Mucosa of descending colon (tissue), 3 donors: ENCODE results near the gene KIRREL3. TPM values are rescaled to one million over a fixed set of nuclear protein-coding genes. Genes with fewer than 3 reads are reported as not detected.

Experiments
- ATAC-seq: fragments of 200-7000 bp; cut with Tn5 transposase; one replicate; pipeline ENCODE4 v1.9.1; 2020; ENCODE audit warnings: mild to moderate bottlenecking, moderate library complexity
- DNase-seq, 3 donors: peaks; one replicate each; pipeline ENCODE4 v3.0.0-alpha.2; 2020
- H3K36me3 ChIP-seq: fragments of 200-600 bp; one replicate; pipeline ENCODE4 v1.8.0; 2021; ENCODE audit warnings: low read depth, mild to moderate bottlenecking
- H3K4me1 ChIP-seq: fragments of 200-600 bp; one replicate; pipeline ENCODE4 v1.8.0; 2021; ENCODE audit warnings: low read depth, mild to moderate bottlenecking
- H3K4me3 ChIP-seq: fragments of 200-600 bp; one replicate; pipeline ENCODE4 v1.8.0; 2021; ENCODE audit warnings: mild to moderate bottlenecking
- H3K9me3 ChIP-seq: fragments of 200-600 bp; one replicate; pipeline ENCODE4 v1.8.0; 2021; ENCODE audit warnings: mild to moderate bottlenecking
- CTCF ChIP-seq: fragments of 200-600 bp; IDR thresholded peaks from one replicate; pipeline ENCODE4 v1.8.0; 2022; ENCODE audit warnings: antibody characterized with exemption, mild to moderate bottlenecking
- intact Hi-C, 2 donors: fragments of 100-400 bp; cut with DNase I in 1 of 2; cut with micrococcal nuclease in 1 of 2; formaldehyde crosslinking; loops; one replicate each; pipeline versions ENCODE4 v1.11.0 to v1.11.1; 2022; cut with DNase I, micrococcal nuclease
- total RNA-seq, 3 donors: library from RNA; stranded (reverse); fragmentation: NEBNext Ultra II Directional in 2 of 3; extraction: Animal tissue kit (Norgen Biotek cat#: 25700) in 2 of 3; gene quantifications; one replicate each; pipeline versions ENCODE4 v1.2.1 to v1.2.4, GENCODE V29; 2021 to 2023
- donor health status: DM: no; HTN: no; CAD: no; lungs with moderate emphysema.
- donor health status: DM: no; HTN: no; CAD: no.
- donor health status: DM: no; HTN: yes; CAD: no.

KIRREL3 gene
- total RNA-seq, 3 donors from 2014 or later: 0.23 to 2.4 (median 0.70) TPM

- no peak for TF ChIP-seq CTCF
- no peaks in the 10 kb centered on the region for H3K9me3 ChIP-seq
- intact Hi-C loops: loop anchor here in 1 of 2 donors (10.0 kb wide), 1 partner anchor 162 kb away; no protein-coding TSS in a partner anchor
- H3K4me1 ChIP-seq: peaks cover 18% of the 10 kb centered on the region
- no peaks in the 10 kb centered on the region for H3K36me3 ChIP-seq
- no peak overlapping the region for H3K4me3 ChIP-seq
- DNase-seq: peak in 1 of 3 donors; percentile 13
- no peak for ATAC-seq
These were observed 523.6 kb downstream of the KIRREL3 start for GRCh38 chr11:126476977-126477376.

- intact Hi-C loops: loop anchor here in 1 of 2 donors (10.0 kb wide), 1 partner anchor 162 kb away; no protein-coding TSS in a partner anchor
- Histone ChIP-seq H3K9me3 (no peaks in the 10 kb centered on the region), H3K4me1 (peaks cover 18% of the 10 kb centered on the region), H3K4me3 (no peak overlapping the region), H3K36me3 (no peaks in the 10 kb centered on the region)
- ATAC-seq: no peak
- DNase-seq: peak in 1 of 3 donors; percentile 30
- no peak for TF ChIP-seq CTCF
These were observed 524.2 kb downstream of the KIRREL3 start for GRCh38 chr11:126476266-126476924.

GRCh38 chr11:126475014-126475991 lies 525.3 kb downstream of the KIRREL3 start:
- peaks cover 10% of the 10 kb centered on the region for H3K4me1 ChIP-seq
- TF ChIP-seq CTCF: no peak
- no peaks in the 10 kb centered on the region for H3K9me3 ChIP-seq
- no peaks in the 10 kb centered on the region for H3K36me3 ChIP-seq
- DNase-seq (peak in 1 of 3 donors; percentile 32), ATAC-seq (no peak)
- intact Hi-C loops: loop anchor here in 1 of 2 donors (10.0 kb wide), 1 partner anchor 161 kb away; no protein-coding TSS in a partner anchor
- no peak overlapping the region for H3K4me3 ChIP-seq

- ATAC-seq (no peak), DNase-seq (peak in 1 of 3 donors; percentile 19)
- Histone ChIP-seq H3K4me3 (no peak overlapping the region), H3K36me3 (no peaks in the 10 kb centered on the region), H3K4me1 (no peaks in the 10 kb centered on the region), H3K9me3 (no peaks in the 10 kb centered on the region)
- no peak for TF ChIP-seq CTCF
- intact Hi-C loops: loop anchor here in 1 of 2 donors (10.0 kb wide), 1 partner anchor 159 kb away; no protein-coding TSS in a partner anchor
These were observed 526.4 kb downstream of the KIRREL3 start for GRCh38 chr11:126474220-126474619.

GRCh38 chr11:126473269-126473668 lies 527.3 kb downstream of the KIRREL3 start:
- DNase-seq: peak in 1 of 3 donors; percentile 28
- TF ChIP-seq CTCF: no peak
- Histone ChIP-seq H3K36me3 (no peaks in the 10 kb centered on the region), H3K4me3 (no peak overlapping the region), H3K9me3 (no peaks in the 10 kb centered on the region), H3K4me1 (no peaks in the 10 kb centered on the region)
- intact Hi-C loops: loop anchor here in 1 of 2 donors (10.0 kb wide), 1 partner anchor 158 kb away; no protein-coding TSS in a partner anchor
- no peak for ATAC-seq
